PC-9 (cell line): Measurements from ENCODE around the gene ISM2.

Experiments
- CTCF ChIP-seq: fragments of 200-600 bp; sonication (generic); conservative IDR thresholded peaks from 2 replicates; pipeline ENCODE4 v1.6.1; 2017; ENCODE audit warnings: mixed run types, antibody characterized with exemption, mild to moderate bottlenecking, moderate library complexity
- EZH2 ChIP-seq: fragments of 200-600 bp; sonication (generic); IDR thresholded peaks from 2 replicates; pipeline ENCODE4 v1.8.0; 2017; ENCODE audit warnings: antibody characterized with exemption, low read depth

- TF ChIP-seq CTCF (no peak), EZH2 (no peak)
These were observed 6.4 kb upstream of the ISM2 start for GRCh38 chr14:77505031-77505430.
